GM21423 (cell line): ENCODE results near the gene TSPO.
"Not testable (repeated sequence)": the region's sequence is repeated elsewhere in the genome, so short reads cannot be mapped to it uniquely, and the experiment has no call there.

Experiments
- ATAC-seq: cut with Tn5 transposase; IDR thresholded peaks from one replicate; pipeline ENCODE4 v1.9.1; 2021; ENCODE audit warnings: mild to moderate bottlenecking, moderate library complexity; ENCODE audit not compliant: unreplicated experiment

Gene TSPO

DNA sequence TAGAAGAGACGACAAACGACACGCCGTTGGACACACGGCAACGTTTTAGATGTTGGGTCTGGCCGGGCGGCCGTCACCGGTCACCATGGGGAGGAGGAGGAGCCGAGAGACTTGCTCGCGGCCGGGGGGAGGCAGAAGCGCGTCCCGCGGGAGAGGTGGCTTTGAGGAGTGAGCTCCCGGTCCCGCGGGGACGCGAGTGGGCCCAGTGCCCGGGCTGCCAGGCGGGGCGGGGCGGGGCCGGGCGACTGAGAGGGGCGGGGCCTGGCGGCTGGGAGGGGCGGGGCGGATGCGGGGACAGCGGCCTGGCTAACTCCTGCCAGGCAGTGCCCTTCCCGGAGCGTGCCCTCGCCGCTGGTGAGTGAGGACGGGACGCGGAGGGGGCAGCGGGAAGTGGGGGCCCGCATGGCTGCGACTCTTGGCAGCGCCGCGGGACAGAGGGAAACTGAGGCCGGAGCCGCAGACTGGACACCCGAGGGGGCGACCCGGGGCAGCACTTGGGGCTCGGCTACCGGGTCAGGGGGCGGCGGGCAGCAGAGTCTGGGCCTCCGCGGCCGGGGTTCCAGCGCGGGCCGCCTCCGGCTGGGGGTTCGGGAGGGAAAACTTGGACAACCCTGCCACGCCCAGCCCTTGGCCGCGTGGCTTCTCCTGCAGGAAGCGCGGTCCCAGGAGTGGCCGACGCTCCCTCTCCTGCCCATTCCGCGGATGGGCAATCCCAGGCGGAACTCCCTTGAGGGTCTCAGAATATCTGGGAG lies at the start of gene TSPO:
TSS of gene TSPO (plus strand) at position 309 of the 752 bp plus-strand sequence. CDS start 7,680 bp downstream, outside the sequence.
- no peak for ATAC-seq

DNA sequence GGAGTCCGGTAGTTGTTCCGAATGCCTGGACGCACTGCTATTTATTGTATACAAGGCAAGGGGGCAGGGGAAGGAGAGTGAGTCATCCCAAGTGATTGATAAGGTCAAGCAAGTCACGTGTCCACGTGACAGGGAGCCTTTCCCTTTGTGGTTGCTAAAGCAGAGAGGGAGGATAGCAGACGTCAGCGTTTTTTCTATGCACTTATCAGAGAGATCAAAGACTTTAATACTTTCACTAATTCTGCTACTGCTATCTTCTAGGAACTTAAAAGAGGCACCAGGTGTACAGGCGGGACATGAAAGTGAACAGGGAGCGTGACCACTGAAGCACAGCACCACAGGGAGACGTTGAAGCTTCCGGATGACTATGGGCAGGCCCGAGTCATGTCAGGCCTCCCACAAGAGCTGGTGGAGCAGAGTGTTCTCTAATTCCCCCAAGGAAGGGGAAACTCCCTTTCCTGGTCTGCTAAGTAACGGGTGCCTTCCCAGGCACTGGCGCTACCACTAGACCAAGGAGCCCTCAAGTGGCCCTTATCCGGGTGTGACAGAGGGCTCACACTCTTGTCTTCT lies 47.2 kb upstream of the TSPO start:
- not testable (repeated sequence) for ATAC-seq

DNA sequence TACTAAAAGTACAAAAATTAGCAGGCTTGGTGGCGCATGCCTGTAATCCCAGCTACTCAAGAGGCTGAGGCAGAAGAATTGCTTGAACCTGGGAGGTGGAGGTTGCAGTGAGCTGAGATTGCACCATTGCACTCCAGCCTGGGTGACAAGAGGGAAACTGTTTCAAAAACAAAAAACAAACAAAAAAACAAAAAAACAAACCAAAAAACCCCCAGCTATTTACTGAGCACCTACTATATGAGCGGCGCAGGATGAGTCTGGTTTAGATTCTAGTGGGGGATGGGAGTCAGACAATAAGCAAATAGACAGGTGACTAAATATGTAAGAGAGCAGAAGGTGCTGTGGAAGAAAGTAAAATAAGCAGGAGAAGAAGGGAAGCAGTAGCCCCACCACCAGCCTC lies 46.4 kb upstream of the TSPO start:
- not testable (repeated sequence) for ATAC-seq

DNA sequence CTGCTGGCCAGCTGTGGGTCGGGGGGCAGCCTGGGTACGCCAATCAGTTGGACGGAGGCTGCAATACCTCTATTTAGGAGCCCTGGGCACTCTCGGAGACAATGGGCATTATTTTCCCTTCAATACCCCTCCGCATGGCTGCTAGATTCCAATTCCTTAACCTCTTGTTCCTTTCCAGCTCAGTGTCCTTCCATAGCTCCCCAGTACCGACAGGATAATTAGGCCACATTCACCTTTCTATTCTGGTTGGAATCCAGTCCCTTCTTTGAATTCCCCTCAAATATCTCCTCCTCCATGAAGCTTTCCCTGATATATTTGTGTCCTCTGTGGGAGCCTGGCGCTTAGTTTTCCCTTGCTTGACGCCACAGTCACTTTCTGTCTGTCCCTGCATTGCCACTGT lies 45.1 kb upstream of the TSPO start:
- no peak for ATAC-seq

DNA sequence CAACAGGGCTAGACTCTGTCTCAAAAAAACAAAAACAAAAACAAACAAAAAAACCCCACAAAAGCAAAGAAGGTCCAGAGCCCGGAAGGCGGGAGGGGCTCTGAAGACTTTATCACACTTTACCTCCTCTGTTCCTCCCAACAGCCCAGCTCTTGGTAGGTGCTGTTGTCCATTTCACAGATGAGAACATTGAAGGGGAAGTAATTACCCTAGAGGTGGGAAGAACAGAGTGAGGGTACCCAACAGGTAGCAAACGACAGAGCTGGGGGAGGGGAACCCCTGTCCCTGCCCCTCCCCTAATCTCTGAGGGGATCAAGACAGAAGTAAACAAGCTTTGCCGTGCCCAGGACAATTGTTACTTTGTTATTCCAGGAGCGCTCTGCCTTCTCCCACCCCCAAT lies 41.8 kb upstream of the TSPO start:
- no peak for ATAC-seq

DNA sequence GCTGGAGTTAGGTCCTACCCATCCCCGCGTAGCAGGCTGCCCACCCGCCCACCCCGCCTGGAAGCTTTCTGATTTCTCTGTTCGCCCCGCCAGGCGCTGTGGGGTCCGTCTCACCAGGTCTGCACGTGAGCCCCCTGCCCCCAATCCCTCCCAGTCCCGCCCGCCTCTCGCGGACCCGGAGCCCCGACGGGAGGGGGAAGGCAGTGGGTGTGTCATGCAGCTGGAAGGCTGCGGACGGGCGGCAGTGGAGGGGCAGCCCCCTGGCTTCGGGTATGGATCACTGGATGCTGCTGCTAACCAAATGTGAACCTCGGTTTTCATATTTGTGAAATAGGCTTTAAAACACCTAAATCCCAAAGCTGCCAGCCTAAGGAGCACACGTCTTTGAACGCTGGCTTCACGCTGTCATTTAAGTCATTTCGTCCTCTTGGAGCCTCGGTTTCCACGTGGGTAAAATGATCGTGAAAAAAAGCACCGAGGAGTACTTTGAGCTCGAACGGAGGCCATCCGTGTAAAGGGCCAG lies 41.4 kb upstream of the TSPO start:
- no peak for ATAC-seq

GRCh38 chr22:43110444-43110926 lies 40.9 kb upstream of the TSPO start, which contains the start of gene BIK:
BIK (plus strand) TSS chr22:43110750; CDS start chr22:43124023, 13,273 bp downstream.
- ATAC-seq, result no peak

DNA sequence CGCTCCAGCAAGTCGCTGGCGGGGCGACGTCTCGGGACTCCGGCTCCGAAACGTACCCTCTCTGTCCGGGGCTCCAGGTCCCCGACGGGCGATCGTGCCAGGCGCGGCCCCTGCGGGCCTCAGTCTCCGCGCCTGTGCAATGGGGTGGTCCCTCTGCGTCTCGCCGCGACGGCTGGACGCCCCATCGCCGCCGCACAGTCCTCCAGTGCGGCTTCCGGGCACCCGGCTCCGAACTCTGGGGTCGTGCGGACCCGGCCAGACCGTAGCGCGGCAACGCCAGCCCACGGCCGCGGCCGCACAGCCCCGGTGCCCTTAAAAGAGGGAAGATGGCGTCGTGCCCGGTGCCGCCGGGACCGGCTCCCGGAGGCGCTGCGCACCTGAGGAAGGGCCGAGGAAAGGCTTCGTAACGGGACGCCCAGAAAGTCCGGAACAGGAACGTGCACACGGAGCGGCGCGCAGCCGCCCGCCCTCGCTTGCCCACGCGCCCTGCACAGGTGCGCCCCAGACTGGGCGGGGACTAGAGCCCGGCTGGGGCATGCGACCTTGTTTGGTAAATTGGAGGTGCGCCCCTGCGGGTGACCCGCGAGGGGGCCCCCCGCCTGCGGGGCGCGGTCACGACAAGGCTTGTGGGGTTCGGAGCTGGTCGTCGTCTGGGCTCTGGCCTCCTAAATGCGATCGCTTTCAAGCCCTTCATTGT lies 40.3 kb upstream of the TSPO start:
- ATAC-seq, result no peak

- ATAC-seq, result no peak
These were observed 37.7 kb upstream of the TSPO start for GRCh38 chr22:43113526-43114251.

- ATAC-seq, result no peak
These were observed 36.4 kb upstream of the TSPO start for GRCh38 chr22:43114958-43115357.

DNA sequence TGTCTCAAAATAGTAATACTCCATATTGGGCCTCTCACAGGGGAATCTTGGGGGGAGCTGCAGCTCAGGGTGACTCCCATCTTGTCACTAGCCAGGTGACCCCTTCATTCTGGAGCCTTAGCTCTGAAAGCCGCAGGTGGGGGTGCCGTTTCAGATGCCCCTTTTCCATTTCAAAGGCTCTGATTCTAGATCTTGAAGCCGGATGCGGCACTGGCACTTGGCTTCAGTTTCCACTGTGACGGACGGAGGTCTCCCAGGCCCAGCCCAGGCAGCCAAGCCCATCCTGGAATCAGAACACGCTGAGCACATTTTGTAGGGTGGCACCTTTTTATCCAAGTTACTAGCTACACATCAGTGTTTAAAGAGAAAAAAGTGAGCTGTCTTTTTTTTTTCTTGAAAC lies 34.4 kb upstream of the TSPO start:
- no peak for ATAC-seq

GRCh38 chr22:43118024-43118849 lies 33.1 kb upstream of the TSPO start:
- ATAC-seq, result no peak

DNA sequence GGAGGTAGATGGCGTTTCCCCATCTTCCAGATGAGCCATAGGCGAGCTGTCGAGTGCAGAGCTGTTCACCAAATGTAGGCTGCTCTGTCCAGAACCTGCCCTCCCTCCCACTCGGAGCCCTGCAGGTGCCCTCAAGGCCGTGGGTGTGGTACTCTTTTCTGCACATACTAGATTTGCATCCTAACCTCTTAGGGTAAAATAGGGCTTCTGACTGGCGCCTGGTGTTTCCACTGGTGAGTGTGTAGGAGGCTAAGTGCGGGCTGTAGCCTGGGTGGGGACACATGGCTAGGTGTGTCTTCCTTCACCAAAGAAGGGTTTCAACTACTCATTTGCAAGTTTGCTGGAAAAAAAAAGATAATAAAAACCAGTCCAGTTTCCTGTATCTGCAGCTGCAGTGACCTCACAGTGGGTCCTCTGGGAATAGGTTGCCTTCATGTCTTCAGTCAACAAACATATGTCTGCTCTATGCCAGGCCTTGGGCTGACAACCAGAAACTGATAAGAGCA lies 32.4 kb upstream of the TSPO start:
- no peak for ATAC-seq

GRCh38 chr22:43126501-43127165 lies 24.7 kb upstream of the TSPO start:
- ATAC-seq, result no peak

- ATAC-seq, result no peak
These were observed 24.0 kb upstream of the TSPO start for GRCh38 chr22:43127166-43127908.

- no peak for ATAC-seq
These were observed 23.2 kb upstream of the TSPO start for GRCh38 chr22:43128116-43128515.

DNA sequence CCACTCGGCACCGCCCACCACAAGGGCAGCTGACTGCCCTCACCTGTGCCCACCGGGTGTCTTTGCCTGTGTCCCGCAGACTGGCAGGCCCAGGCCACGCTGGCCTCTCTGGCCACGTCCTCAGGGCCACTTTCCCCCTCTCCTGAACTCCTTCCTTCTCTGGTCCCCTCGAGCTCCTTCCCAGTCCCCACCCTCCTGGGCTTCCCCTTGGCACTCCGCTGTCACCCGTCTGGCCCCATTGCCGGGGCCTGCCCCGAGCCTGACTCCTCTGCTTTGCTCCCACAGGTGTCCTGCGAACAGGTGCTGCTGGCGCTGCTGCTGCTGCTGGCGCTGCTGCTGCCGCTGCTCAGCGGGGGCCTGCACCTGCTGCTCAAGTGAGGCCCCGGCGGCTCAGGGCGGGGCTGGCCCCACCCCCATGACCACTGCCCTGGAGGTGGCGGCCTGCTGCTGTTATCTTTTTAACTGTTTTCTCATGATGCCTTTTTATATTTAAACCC lies 22.4 kb upstream of the TSPO start:
- no peak for ATAC-seq
